MCF 10A (cell line): ENCODE data around the gene S100P. TPM values are rescaled to one million over a fixed set of nuclear protein-coding genes. Genes with fewer than 3 reads are reported as not detected.

Experiments
- BruUV-seq: library from RNA; stranded (reverse); fragments of 400-500 nt; replicated peaks from 2 replicates; lab custom pipeline; 2021; lab: Mats Ljungman, UMichigan
- CTCF ChIA-PET: fragments of 300-600 bp; sonication (Branson Sonifier 250); formaldehyde crosslinking; extraction: SDS; loops from one replicate; lab custom pipeline; 2021; ENCODE audit warnings: antibody characterized with exemption, inconsistent platforms; lab: Yijun Ruan, JAX
- POLR2A ChIA-PET: fragments of 300-600, 350-650 bp; sonication (Branson Sonifier 250); formaldehyde crosslinking; extraction: SDS; loops from one replicate; lab custom pipeline; 2020; ENCODE audit warnings: antibody characterized with exemption, inconsistent platforms; lab: Yijun Ruan, JAX
- DNase-seq: peaks from one replicate; pipeline ENCODE4 v3.0.0-alpha.2; 2018; ENCODE audit not compliant: unreplicated experiment
- H3K27ac Mint-ChIP-seq: one replicate; pipeline ENCODE4 v1.8.0; 2022; ENCODE audit warnings: mild to moderate bottlenecking, low read depth, mixed read lengths; ENCODE audit not compliant: unreplicated experiment
- H3K27me3 Mint-ChIP-seq: one replicate; pipeline ENCODE4 v1.8.0; 2022; ENCODE audit warnings: mixed read lengths; ENCODE audit not compliant: insufficient read depth, unreplicated experiment
- H3K36me3 Mint-ChIP-seq: one replicate; pipeline ENCODE4 v1.8.0; 2022; ENCODE audit warnings: mild to moderate bottlenecking, moderate library complexity, mixed read lengths; ENCODE audit not compliant: insufficient read depth, unreplicated experiment
- H3K4me1 Mint-ChIP-seq: one replicate; pipeline ENCODE4 v1.8.0; 2022; ENCODE audit warnings: mixed read lengths; ENCODE audit not compliant: insufficient read depth, unreplicated experiment
- H3K4me3 Mint-ChIP-seq: one replicate; pipeline ENCODE4 v1.8.0; 2022; ENCODE audit warnings: mild to moderate bottlenecking, moderate library complexity, mixed read lengths; ENCODE audit not compliant: unreplicated experiment
- H3K9me3 Mint-ChIP-seq: one replicate; pipeline ENCODE4 v1.8.0; 2022; ENCODE audit warnings: mixed read lengths; ENCODE audit not compliant: unreplicated experiment
- intact Hi-C: fragments of 100-400 bp; cut with micrococcal nuclease; formaldehyde crosslinking; loops from 2 replicates; pipeline ENCODE4 v1.14.1; 2022
- total RNA-seq: library from RNA; stranded (reverse); gene quantifications from 2 replicates; pipeline ENCODE4 v1.2.3, GENCODE V29; 2022
- TF ChIP-seq, protein P1 (sequence below): fragments of 200-600 bp; IDR thresholded peaks from one replicate; pipeline ENCODE4 v1.8.0; 2022; ENCODE audit warnings: antibody characterized with exemption, mild to moderate bottlenecking; ENCODE audit not compliant: unreplicated experiment

S100P gene
- total RNA-seq, 1 experiment from 2014 or later = 55.6 TPM

DNA sequence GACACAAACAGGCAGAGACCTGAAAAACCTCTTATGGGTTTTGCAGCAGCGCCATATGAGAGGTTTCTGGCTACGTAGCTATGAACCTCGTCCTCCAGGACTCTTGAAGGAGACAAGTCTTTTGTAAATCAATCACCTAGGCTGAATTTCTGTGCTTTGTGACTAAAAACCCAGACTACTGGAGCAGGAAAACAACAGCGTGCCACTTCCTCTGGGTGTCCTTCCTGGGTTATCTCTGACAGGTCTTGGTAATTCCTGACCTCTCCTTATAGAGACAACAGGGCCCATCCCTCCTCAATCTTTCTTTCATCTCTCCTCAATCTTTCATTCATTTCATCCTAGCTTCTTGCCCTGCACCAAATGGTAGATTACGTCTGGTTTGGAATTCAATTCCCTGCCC, 5.7 kb downstream of the S100P start:
- ChIA-PET CTCF (interaction anchor here (0.6 to 2.0 kb wide), 2 partner anchors 25 to 33 kb away, joined by 3 to 11 read pairs; a partner anchor contains a TSS), POLR2A (interaction anchor here (0.7 to 2.7 kb wide), 3 partner anchors 10 to 116 kb away, joined by 3 to 13 read pairs (median 9); partner anchors contain the start of gene MRFAP1L1)
- peaks cover 7% of the 10 kb centered on the region for H3K9me3 Mint-ChIP-seq
- no peak for DNase-seq
- BruUV-seq = no TSS peak
- intact Hi-C loops = no loop called here
- peaks cover 24% of the 10 kb centered on the region for H3K4me1 Mint-ChIP-seq
- H3K27ac Mint-ChIP-seq = no peak overlapping the region
- no peak overlapping the region for H3K4me3 Mint-ChIP-seq
- peaks cover 20% of the 10 kb centered on the region for H3K36me3 Mint-ChIP-seq
- no peaks in the 10 kb centered on the region for H3K27me3 Mint-ChIP-seq
- TF ChIP-seq, protein P1, sequence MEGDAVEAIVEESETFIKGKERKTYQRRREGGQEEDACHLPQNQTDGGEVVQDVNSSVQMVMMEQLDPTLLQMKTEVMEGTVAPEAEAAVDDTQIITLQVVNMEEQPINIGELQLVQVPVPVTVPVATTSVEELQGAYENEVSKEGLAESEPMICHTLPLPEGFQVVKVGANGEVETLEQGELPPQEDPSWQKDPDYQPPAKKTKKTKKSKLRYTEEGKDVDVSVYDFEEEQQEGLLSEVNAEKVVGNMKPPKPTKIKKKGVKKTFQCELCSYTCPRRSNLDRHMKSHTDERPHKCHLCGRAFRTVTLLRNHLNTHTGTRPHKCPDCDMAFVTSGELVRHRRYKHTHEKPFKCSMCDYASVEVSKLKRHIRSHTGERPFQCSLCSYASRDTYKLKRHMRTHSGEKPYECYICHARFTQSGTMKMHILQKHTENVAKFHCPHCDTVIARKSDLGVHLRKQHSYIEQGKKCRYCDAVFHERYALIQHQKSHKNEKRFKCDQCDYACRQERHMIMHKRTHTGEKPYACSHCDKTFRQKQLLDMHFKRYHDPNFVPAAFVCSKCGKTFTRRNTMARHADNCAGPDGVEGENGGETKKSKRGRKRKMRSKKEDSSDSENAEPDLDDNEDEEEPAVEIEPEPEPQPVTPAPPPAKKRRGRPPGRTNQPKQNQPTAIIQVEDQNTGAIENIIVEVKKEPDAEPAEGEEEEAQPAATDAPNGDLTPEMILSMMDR = no peak

DNA sequence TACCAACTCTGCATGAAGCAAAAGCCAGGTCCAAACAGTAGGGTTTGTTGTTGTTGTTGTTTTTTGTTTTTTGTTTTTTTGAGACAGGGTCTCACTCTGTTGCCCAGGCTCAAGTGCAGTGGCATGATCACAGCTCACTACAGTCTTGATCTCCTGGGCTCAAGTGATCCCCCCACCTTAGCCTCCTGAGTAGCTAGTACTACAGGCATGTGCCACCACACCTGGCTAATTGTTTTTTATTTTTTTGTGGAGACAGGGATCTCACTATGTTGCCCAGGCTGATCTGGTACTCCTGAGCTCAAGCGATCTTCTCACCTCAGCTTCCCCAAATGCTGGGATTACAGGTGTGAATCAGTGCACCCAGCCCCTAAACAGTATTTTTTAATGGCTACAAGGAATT, 6.2 kb downstream of the S100P start:
- CTCF ChIA-PET = interaction anchor here (0.6 to 2.0 kb wide), 2 partner anchors 10 to 25 kb away, joined by 3 to 11 read pairs; a partner anchor contains a TSS

DNA sequence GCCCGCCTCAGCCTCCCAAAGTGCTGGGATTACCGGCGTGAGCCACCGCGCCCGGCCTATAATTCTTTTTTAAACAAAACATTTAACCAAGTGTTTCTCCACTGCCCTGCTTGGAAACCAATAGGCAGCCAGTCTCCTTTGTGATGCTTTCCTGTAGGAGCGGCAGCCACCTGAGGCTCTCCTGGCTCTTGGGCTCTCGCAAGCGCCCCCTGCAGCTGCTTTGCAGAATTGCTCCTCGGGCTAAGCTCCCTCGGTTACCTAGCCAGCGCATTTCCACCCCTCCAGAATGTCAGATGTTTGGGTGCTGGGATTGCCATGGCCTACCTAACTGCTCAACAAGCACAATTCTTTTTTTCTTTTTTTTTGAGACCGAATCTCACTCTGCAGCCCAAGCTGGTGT, 7.7 kb downstream of the S100P start:
- no peak for DNase-seq
- TF ChIP-seq, protein P1 = peak; percentile 40
- Mint-ChIP-seq H3K27ac (no peak overlapping the region), H3K9me3 (peaks cover 7% of the 10 kb centered on the region), H3K36me3 (peaks cover 31% of the 10 kb centered on the region), H3K4me1 (peaks cover 31% of the 10 kb centered on the region), H3K4me3 (no peak overlapping the region), H3K27me3 (no peaks in the 10 kb centered on the region)
- ChIA-PET POLR2A (interaction anchor here (0.7 to 4.1 kb wide), 2 partner anchors 27 to 911 kb away, joined by 3 to 24 read pairs; a partner anchor contains a TSS), CTCF (interaction anchor here (0.7 to 3.1 kb wide), 5 partner anchors 26 to 297 kb away, joined by 3 to 12 read pairs (median 3); a partner anchor contains a TSS)
- no TSS peak for BruUV-seq
- intact Hi-C loops = no loop called here

More for the DNA sequence above, 6.2 kb downstream of the S100P start:
- H3K27me3 Mint-ChIP-seq = no peaks in the 10 kb centered on the region
- intact Hi-C loops = no loop called here
- peaks cover 23% of the 10 kb centered on the region for H3K36me3 Mint-ChIP-seq
- peaks cover 29% of the 10 kb centered on the region for H3K4me1 Mint-ChIP-seq
- no peak overlapping the region for H3K27ac Mint-ChIP-seq
- H3K9me3 Mint-ChIP-seq = peaks cover 7% of the 10 kb centered on the region
- TF ChIP-seq, protein P1 = no peak
- no peak overlapping the region for H3K4me3 Mint-ChIP-seq
- BruUV-seq = no TSS peak
- DNase-seq = no peak
- POLR2A ChIA-PET = interaction anchor here (0.7 to 2.7 kb wide), 3 partner anchors 9 to 116 kb away, joined by 3 to 13 read pairs (median 9); partner anchors contain the start of gene MRFAP1L1

DNA sequence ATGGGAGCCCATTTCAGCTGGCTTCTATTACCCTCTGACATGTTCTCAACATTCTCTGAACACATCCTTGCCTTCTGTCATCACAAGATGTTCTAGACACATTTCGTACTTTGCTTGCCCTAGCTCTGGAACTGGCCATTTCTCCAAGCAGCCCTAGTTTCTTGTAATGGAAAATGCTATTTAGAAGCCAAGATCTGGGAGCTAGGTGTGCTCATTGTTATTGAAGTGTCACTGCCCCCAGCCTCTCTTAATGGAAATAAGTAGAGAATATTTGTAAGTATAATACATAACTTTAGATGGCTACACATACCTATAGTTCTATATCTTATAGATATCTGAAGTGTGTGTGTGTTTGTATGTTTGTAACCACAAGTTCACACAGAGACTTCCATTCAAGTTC, 9.1 kb downstream of the S100P start:
- Mint-ChIP-seq H3K36me3 (peaks cover 45% of the 10 kb centered on the region), H3K9me3 (peaks cover 7% of the 10 kb centered on the region), H3K4me3 (no peak overlapping the region), H3K27ac (no peak overlapping the region), H3K4me1 (peaks cover 38% of the 10 kb centered on the region), H3K27me3 (no peaks in the 10 kb centered on the region)
- ChIA-PET POLR2A (interaction anchor here (1.4 to 4.1 kb wide), 2 partner anchors 8 to 28 kb away, joined by 3 to 24 read pairs; a partner anchor contains a TSS), CTCF (interaction anchor here (3.1 kb wide), 1 partner anchor 28 kb away, joined by 12 read pairs; a partner anchor contains a TSS)
- intact Hi-C loops = no loop called here
- TF ChIP-seq, protein P1 = no peak
- DNase-seq = no peak
- BruUV-seq = no TSS peak
